Esophagus mucosa (tissue), 1 donor: Measurements from ENCODE around the gene SLC35B2. TPM values are rescaled to one million over a fixed set of nuclear protein-coding genes. Genes with fewer than 3 reads are reported as not detected.
A peak's percentile ranks its signal among the peaks of the same experiment; 100 is the strongest.
"Not testable (repeated sequence)": the region's sequence is repeated elsewhere in the genome, so short reads cannot be mapped to it uniquely, and the experiment has no call there.

Experiments
- ATAC-seq: fragments of 200-7000 bp; cut with Tn5 transposase; one replicate; pipeline ENCODE4 v1.9.1; 2020
- total RNA-seq: library from RNA; stranded (reverse); gene quantifications from one replicate; pipeline ENCODE4 v1.2.4, GENCODE V29; 2023
- donor health status: DM: yes; HTN: yes; CAD: no.

The SLC35B2 gene
- total RNA-seq, 1 donor from 2014 or later = 15.7 TPM

DNA sequence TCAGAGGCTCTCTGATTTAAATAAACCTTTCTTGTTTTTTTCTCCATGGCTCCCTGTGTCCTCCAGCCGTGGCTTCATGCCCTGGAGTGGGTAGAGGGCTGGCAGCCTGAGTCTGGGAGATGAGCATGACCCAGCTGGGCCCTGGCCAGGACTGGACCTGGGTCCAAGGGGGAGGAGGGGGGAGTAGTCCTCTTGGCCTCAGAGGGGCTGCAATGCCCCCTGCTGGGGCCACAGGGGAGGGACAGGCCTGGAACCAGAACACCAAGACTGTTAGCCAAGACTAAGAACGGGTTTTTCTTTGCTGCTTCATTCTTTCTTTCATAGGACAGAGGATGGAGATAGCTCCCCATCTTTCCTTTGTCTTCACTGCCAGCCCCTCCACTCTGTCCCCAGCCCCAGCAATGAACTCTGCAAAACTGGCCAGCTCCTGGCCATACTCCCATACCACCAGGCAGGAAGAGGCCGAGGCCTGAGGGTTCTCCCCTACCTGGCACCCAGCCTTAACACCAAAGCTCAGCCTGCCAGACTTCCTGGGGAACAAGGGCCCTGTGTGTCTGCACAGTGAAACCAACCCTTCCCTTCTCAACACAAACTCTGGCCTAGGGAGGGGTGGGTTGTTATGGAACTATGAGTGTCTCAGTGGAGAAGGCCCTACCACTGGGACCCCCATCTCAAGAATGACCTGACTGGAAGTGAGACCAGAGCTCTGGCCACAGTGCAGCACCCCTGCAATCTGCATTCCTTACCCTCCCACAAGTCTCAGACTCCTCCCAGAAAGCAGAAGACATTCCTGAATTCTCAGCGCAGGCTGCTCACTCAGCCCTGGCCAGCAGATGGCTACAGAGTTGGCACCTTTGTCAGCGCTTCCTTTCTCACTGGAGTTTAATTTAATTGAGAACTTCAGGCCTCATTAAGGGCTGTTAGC is 23.0 kb downstream of the SLC35B2 start:
- ATAC-seq = peak; percentile 32

DNA sequence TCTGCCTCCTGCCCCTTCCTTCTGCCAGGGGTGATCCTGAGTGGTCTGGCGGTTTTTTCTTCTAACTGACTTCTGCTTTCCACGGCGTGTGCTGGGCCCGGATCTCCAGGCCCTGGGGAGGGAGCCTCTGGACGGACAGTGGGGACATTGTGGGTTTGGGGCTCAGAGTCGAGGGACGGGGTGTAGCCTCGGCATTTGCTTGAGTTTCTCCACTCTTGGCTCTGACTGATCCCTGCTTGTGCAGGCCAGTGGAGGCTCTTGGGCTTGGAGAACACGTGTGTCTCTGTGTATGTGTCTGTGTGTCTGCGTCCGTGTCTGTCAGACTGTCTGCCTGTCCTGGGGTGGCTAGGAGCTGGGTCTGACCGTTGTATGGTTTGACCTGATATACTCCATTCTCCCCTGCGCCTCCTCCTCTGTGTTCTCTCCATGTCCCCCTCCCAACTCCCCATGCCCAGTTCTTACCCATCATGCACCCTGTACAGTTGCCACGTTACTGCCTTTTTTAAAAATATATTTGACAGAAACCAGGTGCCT is 23.7 kb downstream of the SLC35B2 start:
- ATAC-seq = no peak

DNA sequence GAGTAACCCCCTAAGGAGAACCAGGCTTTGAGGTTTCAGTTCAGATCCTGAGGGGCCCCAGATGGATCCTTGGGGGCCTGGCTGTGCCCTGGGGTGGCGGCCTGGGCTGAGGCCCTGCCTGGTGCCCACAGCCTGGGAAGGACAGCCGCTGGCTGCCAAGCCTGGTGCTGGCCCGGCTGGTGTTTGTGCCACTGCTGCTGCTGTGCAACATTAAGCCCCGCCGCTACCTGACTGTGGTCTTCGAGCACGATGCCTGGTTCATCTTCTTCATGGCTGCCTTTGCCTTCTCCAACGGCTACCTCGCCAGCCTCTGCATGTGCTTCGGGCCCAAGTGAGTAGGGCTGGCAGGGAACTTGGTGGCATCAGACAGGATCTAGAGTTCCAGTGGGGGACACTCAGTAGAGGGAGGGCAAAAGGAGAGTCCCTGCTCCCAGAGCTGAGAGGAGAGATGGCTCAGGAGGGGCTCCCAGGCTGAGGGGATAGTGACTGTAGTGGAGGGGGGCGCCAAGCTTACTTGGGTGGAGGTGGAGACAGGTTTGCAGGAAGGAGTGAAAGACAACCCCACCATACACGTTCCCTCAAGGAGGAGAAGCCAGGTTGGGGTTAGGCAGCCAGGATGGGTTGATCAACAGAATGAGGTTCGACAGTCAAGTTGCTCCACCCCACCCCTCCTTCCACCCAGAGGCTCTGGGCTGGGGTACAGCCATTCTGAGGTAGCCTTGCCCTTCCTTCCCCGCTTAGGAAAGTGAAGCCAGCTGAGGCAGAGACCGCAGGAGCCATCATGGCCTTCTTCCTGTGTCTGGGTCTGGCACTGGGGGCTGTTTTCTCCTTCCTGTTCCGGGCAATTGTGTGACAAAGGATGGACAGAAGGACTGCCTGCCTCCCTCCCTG is 24.4 kb downstream of the SLC35B2 start:
- no peak for ATAC-seq

DNA sequence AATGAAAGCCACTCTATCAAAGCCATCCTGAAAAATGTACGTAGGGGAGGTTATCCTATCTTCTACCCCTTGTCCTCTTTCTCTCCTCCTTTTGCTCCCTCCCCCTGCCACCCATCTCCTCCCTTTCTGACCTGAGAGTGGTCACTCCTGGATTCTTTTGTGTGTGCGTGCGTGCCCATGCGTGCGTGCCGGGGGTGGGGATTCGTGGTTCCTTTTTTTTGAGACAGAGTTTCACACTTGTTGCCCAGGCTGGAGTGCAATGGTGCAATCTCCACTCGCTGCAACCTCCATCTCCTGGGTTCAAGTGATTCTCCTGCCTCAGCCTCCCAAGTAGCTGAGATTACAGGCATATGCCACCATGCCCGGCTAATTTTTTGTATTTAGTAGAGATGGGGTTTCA is 25.9 kb downstream of the SLC35B2 start:
- ATAC-seq = not testable (repeated sequence)

DNA sequence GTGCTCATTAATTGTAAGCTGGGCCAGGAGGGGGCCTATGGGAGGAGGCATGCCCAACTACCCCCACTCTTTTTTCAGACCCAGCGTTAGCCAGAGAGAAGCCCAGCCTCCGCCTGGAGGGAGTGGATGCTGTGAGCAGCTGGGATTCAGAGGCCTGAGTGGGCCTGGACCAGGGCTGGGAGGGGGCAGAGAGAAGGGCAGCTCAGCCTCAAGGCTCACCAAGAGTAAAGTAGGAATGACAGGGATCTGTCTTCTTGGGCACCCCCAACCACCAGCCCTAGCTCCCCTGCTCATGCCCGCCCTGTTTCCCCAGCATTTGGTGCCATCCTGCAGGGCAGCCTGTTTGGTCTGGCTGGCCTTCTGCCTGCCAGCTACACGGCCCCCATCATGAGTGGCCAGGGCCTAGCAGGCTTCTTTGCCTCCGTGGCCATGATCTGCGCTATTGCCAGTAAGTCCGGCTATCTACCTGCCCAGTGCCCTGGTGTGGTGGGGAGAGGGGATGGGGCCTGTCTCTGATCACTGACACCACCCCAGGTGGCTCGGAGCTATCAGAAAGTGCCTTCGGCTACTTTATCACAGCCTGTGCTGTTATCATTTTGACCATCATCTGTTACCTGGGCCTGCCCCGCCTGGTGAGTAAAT is 27.2 kb downstream of the SLC35B2 start:
- no peak for ATAC-seq

DNA sequence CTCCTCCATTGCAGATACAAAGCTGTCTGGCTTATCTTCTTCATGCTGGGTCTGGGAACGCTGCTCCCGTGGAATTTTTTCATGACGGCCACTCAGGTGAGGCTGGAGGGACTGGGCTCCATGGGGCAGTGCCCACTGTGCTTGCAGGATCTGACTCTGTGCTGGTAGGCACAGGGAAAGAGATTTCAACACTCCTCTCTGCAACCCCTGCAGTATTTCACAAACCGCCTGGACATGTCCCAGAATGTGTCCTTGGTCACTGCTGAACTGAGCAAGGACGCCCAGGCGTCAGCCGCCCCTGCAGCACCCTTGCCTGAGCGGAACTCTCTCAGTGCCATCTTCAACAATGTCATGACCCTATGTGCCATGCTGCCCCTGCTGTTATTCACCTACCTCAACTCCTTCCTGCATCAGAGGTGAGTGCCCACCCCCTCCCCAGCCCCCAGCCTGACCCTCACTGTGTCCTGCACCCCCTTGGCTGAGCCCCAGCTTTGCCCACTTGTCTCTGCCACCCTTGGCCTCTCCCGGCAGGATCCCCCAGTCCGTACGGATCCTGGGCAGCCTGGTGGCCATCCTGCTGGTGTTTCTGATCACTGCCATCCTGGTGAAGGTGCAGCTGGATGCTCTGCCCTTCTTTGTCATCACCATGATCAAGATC is 27.8 kb downstream of the SLC35B2 start:
- ATAC-seq = no peak

DNA sequence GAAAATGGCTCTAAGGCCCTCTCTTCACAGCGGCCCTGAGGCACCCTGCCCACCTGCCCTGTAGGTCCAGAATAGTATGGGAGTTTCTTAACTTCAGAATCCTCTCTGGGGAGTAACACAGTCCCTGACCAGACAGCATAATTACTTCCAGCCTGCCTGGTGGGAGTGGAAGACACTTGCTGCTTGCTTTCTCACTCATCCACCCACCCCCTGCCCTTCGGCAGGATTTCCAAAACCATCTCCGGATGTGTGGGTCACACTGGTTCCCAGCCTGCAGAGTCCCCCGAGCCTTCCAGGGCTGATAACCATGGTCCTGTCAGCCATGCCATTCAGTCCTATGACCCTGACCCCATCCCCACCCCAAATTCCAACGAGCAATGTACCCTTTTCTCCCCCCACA is 28.5 kb downstream of the SLC35B2 start:
- no peak for ATAC-seq

DNA sequence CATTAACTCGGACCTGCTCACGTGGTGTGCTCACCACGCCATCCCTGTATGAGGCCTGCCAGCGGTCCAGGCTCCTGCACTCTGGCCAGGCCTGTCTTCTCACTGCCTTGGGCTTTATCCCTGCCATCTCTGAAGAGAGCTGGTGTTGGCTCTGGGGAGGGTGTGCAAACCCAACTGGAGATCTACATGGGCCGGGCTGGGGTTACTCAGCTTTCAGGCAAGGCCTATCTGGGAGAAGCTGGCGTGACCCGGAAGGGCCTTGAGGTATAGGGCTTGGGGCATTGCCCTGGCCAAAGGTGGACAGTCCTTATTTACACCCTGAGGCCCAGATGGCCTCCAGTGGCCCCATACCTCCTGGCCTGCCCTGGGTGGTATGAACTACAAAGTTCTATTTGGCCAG is 28.9 kb downstream of the SLC35B2 start:
- no peak for ATAC-seq

DNA sequence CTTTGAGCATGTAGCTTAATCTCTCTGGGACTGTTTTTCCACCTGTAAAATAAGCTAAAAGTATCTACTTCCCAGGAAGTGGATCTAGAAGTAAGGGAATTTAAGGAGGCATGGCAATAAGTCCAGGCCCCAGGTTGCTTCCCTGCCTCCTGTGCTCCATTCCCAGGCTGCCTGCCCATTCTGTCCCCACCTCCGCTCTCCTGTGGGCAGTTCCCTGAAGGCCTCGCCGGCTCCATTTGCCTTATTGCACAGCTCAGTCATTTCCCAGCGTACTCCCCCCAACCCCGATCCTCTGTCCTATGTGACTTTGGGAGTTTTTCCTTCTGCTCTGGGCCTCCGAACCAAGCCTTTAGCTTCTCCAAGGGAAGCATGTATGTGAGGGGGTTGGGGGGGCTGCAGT is 29.3 kb downstream of the SLC35B2 start:
- no peak for ATAC-seq

DNA sequence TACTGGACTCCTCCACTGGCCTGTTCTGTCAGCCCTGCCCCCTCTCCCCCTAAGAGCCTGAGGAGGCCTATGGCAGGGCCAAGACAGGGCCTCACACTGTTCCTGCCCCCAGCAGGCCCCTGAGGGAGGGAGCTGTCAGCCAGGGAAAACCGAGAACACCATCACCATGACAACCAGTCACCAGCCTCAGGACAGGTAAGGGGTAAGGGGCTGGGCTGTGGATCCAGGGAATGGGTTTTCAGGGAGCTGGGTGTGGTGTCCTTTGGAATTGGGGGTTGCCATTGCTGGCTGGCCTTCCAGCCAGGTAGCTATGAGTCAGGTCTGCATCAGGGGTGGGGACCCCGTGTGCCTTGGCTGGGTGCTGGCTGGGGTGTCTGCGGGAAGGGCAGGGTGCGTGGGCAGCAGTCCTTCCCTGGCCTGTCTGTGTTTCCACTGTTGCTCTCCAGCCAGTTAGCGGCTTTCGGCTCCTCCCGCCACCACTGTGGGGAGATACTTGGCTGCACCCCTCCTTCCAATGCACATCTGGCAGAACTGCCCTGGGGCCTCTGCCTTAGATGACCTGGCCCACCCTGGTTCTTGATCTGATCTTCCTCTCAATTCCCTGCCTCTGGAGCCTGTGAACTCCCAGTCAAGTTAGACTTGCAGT is 30.1 kb downstream of the SLC35B2 start:
- no peak for ATAC-seq

DNA sequence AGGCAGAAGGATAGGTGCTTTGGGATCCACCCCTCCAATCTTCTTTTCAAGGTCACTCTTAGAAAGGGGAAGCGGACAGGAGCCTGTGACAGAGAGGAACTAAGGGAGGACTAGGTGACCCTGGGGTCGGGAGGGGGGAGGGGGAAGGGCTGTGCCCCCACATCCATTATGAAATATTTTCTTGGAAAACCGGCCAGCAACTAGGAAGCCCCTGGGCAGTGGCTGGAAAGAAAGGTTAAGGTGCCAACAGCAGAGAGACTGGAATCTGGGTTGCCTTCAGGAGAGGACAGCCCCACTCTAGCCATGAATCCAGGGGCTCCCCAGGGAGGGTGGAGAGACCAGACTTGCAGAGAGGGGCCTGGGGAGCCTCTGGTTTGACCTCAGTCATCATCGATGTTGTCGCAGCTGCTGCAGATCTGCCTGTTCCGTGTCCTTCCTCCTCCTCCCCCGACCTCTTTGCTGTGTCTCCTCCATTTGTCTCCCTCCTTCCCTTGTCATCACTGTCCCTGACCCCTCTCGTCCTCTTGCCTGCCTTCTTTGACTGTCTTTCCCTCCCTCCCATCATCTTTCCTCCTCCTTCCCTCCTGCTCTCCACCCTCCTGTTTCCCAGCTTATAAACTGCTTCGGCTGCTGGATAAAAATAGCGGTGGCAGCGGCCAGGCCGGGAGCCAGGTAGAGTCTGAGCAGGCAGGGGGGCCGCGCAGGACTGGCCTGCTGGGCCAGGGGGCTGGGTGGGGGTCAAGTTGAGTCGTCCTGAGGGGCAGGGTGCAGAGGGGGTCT is 30.8 kb downstream of the SLC35B2 start:
- ATAC-seq = no peak

DNA sequence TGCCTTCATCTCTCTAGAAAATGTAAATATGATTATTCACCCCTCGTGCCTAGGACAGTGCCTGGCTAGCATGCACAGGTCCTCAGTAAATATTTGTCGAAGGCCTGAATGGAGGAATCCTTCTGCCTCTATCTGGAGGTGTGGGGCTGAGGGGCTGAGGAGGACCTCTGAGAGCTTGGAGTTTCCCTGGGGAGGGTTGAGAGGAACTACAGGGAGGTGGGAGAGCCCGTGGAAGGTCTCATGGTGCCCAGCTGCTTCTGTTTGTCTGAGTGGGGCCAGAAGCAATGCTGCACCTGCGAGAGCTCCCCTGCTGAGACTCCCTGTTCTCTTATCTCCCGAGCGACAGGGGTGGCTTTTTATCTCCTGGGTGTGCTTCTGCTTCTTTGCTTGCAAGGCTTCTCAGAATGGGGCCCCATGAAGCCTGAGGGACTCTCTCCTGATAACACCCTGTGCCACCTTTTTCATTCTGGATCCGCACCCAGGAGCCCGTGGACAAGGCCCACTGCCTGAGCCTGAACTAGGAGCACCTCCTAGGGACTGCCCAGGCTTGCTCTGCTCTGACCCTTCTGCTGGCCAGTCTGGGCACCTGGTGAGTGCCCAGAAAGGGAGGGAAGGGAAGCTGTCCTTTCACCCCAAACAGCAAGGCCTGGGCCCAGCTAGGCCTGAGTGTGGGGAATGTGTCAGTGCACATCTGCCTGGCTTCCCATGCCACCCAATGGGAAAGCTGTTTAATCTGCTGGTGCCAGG is 31.6 kb downstream of the SLC35B2 start:
- no peak for ATAC-seq

DNA sequence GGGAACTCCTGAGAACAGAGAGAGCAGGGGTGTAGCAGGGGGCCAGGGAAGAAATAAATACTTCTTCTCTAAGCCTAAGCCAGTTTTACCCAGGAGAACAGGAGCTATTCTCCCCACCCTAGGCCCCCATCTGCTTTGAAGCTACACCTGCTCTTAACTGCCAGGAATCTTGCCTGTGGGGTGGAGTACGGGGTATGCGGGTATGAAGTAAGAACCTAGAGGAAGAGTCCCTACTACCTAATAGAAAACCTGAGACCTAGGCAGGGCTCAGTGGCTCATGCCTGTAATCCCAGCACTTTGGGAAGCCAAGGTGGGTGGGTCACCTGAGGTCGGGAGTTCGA is 32.4 kb downstream of the SLC35B2 start:
- ATAC-seq = no peak

DNA sequence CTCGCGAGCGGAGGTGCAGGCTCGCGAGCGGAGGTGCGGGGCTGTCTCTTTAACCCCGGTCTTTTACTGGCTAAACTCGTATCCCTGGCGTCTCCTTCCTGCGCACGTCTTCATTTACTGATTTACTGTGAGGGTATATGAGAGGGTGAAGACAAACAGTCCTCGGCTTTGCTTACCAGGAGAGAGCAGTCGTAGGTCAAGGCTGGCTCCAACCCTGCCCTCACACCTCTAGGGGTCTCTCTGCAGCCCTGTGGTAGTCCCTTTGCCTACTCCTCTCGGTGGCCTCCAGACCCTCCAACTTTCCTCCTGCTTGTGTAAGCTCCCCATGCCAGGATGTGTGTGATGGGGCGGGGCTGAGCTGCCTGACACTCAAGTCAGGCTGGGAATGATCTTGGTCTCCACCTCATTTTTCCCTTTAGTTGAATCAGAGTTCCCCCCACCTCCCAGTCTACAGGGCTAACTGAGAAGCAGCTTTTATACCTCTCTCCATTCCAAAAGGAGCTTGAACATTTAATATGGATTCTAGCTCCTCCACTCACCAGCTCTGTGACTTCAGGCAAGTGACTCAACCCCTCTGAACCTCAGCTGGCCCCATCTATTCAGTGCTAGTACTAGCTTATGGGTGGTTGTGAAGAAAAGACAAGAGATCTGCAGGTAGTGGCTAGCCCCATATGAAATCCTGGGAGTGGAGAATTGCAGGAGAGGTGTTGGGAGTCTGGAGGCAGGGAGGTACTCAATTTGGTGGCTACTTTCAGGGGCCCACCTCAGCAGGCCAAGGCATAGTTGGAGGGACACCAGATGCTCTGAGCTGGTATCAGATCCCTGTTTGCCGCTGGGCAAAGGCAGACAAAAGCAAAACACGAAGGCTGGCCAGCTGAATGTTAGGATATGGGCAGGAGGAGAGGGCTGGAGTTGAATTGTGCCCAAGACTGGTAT is 33.0 kb downstream of the SLC35B2 start:
- ATAC-seq = no peak

DNA sequence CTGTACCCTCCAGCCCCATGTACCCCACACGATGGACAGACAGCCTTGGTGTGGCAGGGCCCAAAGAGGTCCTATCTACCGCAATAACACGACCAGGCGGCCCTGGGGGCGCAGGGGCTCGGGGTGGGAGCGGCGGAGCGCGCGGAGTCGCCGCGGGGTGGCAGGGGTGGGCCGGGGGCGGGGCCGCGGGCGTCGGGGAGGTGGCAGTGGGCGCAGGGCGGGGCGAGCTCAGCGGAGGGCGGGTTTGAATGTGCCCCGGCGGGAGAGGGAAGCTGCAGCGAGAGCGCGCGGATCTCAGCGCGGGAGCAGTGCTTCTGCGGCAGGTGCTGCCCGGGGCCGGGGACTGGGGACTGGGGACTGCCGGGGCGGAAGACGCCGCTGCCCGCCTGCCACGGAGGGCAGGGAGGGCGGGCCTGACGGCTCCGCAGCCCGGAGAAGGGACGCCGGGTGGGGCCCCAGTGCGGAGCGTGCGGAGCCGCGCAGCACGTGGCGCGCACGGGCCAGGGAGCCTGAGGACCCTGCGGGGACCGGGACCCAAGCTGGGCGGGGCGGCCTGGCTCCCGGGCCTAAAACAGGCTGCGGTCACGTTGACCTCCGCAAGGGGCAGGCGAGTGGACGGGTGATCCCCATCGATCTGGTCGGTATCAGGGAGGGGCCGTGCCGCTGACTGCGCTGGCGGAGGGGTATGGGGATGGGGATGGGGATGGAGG is 33.9 kb downstream of the SLC35B2 start, which contains the start of gene SLC29A1:
SLC29A1 (plus strand) TSS at position 277 of the 710 bp plus-strand sequence. CDS start 3,719 bp downstream, outside the sequence.
- ATAC-seq = peak; percentile 44

DNA sequence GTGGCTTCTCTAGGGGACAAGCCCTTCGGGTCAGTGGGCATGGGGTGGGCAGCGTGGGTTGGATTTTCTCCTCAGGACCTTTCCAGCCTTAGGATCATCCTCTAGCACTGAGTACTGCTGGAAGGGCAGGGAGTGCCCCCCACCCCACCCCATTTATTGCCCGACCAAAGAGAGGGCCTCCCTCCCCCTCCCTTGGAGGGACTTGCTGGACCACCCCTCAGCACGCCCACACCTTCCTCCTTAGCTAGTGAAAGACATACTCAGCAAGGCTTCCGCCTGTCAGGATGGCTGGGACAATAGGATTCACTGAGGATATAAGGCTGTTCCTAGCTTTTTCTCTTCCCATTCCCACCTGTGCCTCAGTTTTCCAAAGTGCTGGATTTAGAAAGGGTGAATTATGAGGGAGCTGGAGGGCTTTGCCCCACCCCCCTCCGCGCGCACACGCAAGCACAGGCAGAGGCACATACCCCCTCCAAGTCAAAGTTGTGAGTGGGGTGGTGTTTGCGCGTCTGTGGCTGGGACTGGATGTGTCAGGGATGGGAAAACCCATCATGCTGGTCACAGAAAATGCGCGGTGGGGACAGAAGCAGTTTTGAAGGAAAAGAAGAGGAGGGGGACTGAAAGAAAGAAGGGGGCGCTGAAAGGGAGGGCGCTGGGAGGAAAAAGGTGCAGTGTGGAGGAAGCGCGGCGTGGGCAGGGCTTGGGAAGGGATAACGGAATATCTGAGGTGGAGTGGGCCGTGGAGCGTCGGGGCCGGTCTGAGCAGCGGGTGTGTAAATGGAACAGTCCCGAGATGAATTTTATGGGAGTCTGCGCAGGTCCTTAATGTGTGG is 34.6 kb downstream of the SLC35B2 start:
- ATAC-seq = no peak

DNA sequence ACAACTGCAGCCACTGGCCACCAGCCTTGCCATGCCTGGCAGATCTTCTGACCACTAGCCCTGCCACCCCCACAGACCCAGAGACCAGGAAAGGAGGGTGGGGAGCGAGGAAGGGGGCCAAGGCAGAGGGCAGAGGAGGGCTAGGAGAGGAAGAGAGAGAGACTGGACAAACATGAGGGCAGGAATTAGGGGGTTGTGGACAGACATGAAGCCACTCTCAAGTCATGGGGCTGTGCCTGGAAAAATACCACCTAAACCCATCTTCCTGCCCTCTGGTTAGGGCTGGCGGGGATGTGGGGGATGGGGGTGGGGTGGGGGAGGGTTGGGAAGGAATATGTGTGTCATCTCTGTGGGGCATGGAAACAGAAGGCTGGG is 35.4 kb downstream of the SLC35B2 start:
- no peak for ATAC-seq
